ENCODE measurements around the gene ZSCAN22.
A peak's percentile ranks its signal among the peaks of the same experiment; 100 is the strongest.

ZSCAN22 gene

GRCh38 chr19:58317476-58318072 is 9.2 kb upstream of the ZSCAN22 start:
- no peak overlapping the region for H3K4me3 ChIP-seq (replicated peaks; ENCODE audit: low read depth, low read length)
- TF ChIP-seq CTCF (IDR thresholded peaks at IDR 0.05; ENCODE audit: low read length, missing control alignments): no peak
- DNase-seq (ENCODE audit: low read depth): peak; percentile 67

- DNase-seq (ENCODE audit: low read depth): no peak
- H3K4me3 ChIP-seq (replicated peaks; ENCODE audit: low read depth, low read length): no peak overlapping the region
- no peak for TF ChIP-seq CTCF (IDR thresholded peaks at IDR 0.05; ENCODE audit: low read length, missing control alignments)
Observed at GRCh38 chr19:58318297-58318696, 8.5 kb upstream of the ZSCAN22 start.

- no peak for DNase-seq (ENCODE audit: low read depth)
- no peak overlapping the region for H3K4me3 ChIP-seq (replicated peaks; ENCODE audit: low read depth, low read length)
- no peak for TF ChIP-seq CTCF (IDR thresholded peaks at IDR 0.05; ENCODE audit: low read length, missing control alignments)
Observed at GRCh38 chr19:58319241-58319640, 7.6 kb upstream of the ZSCAN22 start.

- no peak for TF ChIP-seq CTCF (IDR thresholded peaks at IDR 0.05; ENCODE audit: low read length, missing control alignments)
- DNase-seq (ENCODE audit: low read depth): no peak
- peak overlapping the region; percentile 97 for H3K4me3 ChIP-seq (replicated peaks; ENCODE audit: low read depth, low read length)
Observed at GRCh38 chr19:58325311-58326022, 1.3 kb upstream of the ZSCAN22 start.

GRCh38 chr19:58326501-58326913 is 287 bp upstream of the ZSCAN22 start:
- H3K4me3 ChIP-seq (replicated peaks; ENCODE audit: low read depth, low read length): peak overlapping the region; percentile 97
- TF ChIP-seq CTCF (IDR thresholded peaks at IDR 0.05; ENCODE audit: low read length, missing control alignments): no peak
- DNase-seq (ENCODE audit: low read depth): no peak

- no peak overlapping the region for H3K4me3 ChIP-seq (replicated peaks; ENCODE audit: low read depth, low read length)
- no peak for DNase-seq (ENCODE audit: low read depth)
- no peak for TF ChIP-seq CTCF (IDR thresholded peaks at IDR 0.05; ENCODE audit: low read length, missing control alignments)
Observed at GRCh38 chr19:58328999-58329398, 2.2 kb downstream of the ZSCAN22 start.

- H3K4me3 ChIP-seq (replicated peaks; ENCODE audit: low read depth, low read length): no peak overlapping the region
- no peak for TF ChIP-seq CTCF (IDR thresholded peaks at IDR 0.05; ENCODE audit: low read length, missing control alignments)
- DNase-seq (ENCODE audit: low read depth): peak; percentile 78
Observed at GRCh38 chr19:58330458-58330857, 3.7 kb downstream of the ZSCAN22 start.
